ENCODE measurements around the gene SLC9A9. TPM values are rescaled to one million over a fixed set of nuclear protein-coding genes. Genes with fewer than 3 reads are reported as not detected.

SLC9A9 gene
- total RNA-seq, 4 donors from 2014 or later = 12.8 to 63.8 (median 33.3) TPM

DNA sequence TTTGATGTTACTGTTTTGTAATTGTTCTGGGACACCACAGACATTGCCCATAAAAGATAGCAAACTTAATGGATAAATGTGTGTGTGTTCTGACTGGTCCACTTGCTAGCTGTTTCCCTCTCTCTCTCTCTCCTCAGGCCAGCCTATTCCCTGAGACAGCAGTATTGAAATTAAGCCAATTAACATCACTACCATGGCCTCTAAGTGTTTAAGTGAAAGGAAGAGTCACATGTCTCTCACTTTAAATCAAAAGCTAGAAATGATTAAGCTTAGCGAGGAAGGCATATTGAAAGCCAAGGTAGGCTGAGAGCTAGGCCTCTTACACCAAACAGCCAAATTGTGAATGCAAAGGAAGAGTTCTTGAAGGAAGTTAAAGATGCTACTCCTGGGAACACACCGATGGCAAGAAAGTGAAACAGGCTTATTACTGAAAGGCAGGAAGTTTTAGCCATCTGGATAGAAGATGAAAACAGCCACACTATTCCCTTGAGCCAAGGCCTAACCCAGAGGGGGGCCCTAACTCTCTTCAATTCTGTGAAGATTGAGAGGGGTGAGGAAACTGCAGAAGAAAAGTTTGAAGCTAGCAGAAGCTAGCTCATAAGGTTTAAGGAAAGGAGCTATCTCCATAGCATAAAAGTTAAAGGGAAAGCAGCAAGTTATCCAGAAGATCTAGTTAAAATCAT, 433.6 kb downstream of the SLC9A9 start:
- Histone ChIP-seq H3K9me3 (no peaks in the 10 kb centered on the region), H3K4me1 (no peaks in the 10 kb centered on the region), H3K4me3 (no peak overlapping the region), H3K27ac (no peak overlapping the region), H3K36me3 (no peaks in the 10 kb centered on the region), H3K27me3 (no peaks in the 10 kb centered on the region)
- no peak for TF ChIP-seq POLR2A (IDR thresholded peaks at IDR 0.05)
- TF ChIP-seq, protein P1, sequence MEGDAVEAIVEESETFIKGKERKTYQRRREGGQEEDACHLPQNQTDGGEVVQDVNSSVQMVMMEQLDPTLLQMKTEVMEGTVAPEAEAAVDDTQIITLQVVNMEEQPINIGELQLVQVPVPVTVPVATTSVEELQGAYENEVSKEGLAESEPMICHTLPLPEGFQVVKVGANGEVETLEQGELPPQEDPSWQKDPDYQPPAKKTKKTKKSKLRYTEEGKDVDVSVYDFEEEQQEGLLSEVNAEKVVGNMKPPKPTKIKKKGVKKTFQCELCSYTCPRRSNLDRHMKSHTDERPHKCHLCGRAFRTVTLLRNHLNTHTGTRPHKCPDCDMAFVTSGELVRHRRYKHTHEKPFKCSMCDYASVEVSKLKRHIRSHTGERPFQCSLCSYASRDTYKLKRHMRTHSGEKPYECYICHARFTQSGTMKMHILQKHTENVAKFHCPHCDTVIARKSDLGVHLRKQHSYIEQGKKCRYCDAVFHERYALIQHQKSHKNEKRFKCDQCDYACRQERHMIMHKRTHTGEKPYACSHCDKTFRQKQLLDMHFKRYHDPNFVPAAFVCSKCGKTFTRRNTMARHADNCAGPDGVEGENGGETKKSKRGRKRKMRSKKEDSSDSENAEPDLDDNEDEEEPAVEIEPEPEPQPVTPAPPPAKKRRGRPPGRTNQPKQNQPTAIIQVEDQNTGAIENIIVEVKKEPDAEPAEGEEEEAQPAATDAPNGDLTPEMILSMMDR (IDR thresholded peaks at IDR 0.05) = no peak
- intact Hi-C loops (cut with DNase I; ENCODE audit: low total_unique reads) = no loop called here
- no peak for DNase-seq

DNA sequence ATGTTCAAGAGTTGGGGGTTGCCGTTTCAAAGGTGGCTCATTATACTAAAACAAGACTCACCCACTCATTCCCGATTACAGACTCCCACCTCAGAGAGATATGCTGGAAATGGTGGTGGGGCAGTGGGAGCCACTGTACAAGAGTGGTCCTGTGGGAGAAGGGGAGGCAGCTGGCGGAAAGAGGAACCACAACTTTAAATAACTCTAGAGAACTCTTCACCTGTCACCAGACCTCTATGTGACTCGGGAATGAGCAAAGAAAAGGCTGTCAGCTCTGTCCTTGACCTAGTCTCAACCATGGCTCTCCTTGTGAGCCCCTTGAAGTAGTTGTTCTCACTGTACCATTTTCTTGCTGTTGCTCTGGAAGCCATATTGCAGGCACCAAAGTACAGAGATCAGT, 434.9 kb downstream of the SLC9A9 start:
- Histone ChIP-seq H3K36me3 (no peaks in the 10 kb centered on the region), H3K27ac (no peak overlapping the region), H3K27me3 (no peaks in the 10 kb centered on the region), H3K9me3 (no peaks in the 10 kb centered on the region), H3K4me1 (no peaks in the 10 kb centered on the region), H3K4me3 (no peak overlapping the region)
- TF ChIP-seq, protein P1 (IDR thresholded peaks at IDR 0.05) = no peak
- no peak for TF ChIP-seq POLR2A (IDR thresholded peaks at IDR 0.05)
- DNase-seq = no peak
- intact Hi-C loops (cut with DNase I; ENCODE audit: low total_unique reads) = no loop called here

DNA sequence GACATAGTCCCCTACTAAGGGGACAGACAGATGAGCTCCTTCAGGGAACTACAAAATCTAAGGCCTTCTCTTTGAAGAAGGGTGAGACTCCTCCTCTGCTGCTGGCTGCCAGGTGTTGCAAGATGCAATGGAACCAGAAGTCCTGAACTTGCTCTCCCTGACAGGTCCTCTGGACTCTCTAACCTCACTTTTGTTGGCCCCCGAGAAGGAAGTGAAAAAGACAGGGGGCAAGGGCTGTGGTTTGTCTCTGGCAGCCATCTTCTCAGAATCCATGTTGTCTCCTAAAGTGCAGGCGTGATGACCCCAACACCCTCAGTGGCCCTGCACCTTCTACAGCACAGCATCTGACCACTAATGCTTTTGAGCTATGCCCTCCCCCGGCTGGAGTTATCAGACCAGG, 436.2 kb downstream of the SLC9A9 start:
- intact Hi-C loops (cut with DNase I; ENCODE audit: low total_unique reads) = no loop called here
- no peaks in the 10 kb centered on the region for H3K27me3 ChIP-seq
- H3K27ac ChIP-seq = no peak overlapping the region

DNA sequence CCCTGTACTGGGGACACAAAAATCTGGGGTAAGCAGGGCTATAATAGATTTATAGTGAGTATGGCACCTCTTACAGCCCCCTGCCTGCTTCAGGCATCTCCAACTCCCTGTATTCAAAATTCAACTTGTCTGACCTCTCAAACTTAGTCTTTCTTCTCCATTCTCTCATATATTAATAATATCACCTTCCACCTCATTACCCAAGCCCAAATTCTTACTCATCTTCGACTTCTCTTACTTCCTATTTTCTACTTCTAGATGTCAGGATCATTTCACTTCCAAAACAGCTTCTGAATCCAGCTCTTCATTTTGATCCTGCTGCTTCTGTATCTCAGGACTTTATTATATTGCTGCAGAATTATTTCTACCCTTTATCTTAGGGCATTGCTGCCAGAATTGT, 438.0 kb downstream of the SLC9A9 start:
- Histone ChIP-seq H3K9me3 (no peaks in the 10 kb centered on the region), H3K27me3 (no peaks in the 10 kb centered on the region), H3K4me3 (no peak overlapping the region), H3K27ac (no peak overlapping the region), H3K36me3 (no peaks in the 10 kb centered on the region), H3K4me1 (no peaks in the 10 kb centered on the region)
- intact Hi-C loops (cut with DNase I; ENCODE audit: low total_unique reads) = no loop called here
- no peak for DNase-seq
- TF ChIP-seq, protein P1 (IDR thresholded peaks at IDR 0.05) = no peak
- no peak for TF ChIP-seq POLR2A (IDR thresholded peaks at IDR 0.05)

More for the DNA sequence above, 436.2 kb downstream of the SLC9A9 start:
- no peak for DNase-seq
- Histone ChIP-seq H3K4me3 (no peak overlapping the region), H3K4me1 (no peaks in the 10 kb centered on the region), H3K9me3 (no peaks in the 10 kb centered on the region), H3K36me3 (no peaks in the 10 kb centered on the region)
- TF ChIP-seq POLR2A (IDR thresholded peaks at IDR 0.05) = no peak
- TF ChIP-seq, protein P1 (IDR thresholded peaks at IDR 0.05) = no peak

DNA sequence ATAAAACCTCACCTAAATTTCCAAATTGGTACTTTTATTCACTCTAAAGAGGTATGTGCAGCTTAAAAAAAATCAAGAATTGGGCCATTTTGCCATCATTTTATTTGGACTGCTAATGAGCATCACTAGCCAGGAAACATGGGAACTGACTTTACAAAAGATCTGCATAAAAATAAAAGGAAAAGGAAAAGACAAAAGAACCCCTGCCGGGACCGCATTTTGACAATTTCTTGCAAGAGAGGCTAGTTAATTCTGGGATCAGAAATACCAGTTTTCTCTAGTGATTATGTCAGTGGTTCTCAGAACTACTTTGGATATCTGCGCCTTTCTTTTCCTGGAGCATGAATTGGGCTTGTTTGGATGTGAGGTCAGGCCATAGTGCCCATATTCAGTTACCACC, 439.5 kb downstream of the SLC9A9 start:
- intact Hi-C loops (cut with DNase I; ENCODE audit: low total_unique reads) = no loop called here
- Histone ChIP-seq H3K4me3 (no peak overlapping the region), H3K27ac (no peak overlapping the region), H3K27me3 (no peaks in the 10 kb centered on the region), H3K36me3 (no peaks in the 10 kb centered on the region), H3K4me1 (no peaks in the 10 kb centered on the region), H3K9me3 (no peaks in the 10 kb centered on the region)
- no peak for DNase-seq
- TF ChIP-seq POLR2A (IDR thresholded peaks at IDR 0.05) = no peak
- TF ChIP-seq, protein P1 (IDR thresholded peaks at IDR 0.05) = no peak

Data from uterus (tissue), 4 donors.